ENCODE data around the gene GPR37.

Gene GPR37

DNA sequence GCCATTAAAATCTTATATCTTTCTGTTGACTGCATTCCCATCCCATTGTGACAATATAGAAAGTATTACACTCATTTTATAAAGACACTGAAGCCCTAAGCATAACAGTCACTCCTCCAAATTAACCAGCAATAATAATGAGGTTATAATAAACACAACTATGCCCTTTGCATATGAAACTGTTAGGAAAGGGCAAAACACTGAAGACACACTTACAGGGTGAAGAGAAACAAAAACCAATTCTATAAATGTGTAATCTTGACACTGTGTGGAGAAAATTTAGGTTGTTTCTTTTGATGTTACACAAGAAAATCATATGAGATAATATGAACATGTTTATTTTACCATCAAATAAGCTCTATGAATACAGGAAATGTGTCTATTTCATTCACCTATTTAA, 14.0 kb upstream of the GPR37 start:
- no peak for FAIRE-seq

DNA sequence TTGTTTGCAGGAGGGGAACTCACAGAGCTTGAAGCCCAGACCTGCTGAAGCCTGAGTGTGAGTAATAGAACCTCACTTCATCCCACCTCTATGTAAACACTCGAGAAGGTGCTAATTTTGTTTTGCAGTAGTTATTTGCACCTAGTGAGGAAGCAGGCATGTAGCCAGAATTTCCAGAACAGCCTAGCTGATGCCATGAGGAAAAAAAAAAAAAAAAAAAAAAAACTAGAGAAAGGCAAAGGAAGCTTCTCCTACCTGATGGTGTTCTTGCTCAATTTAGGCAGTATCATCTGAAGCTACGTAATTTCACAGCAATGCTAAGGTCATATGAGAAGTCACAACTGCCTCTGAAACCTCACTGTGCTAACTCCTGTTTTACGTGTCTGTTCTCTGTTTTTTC, 13.6 kb upstream of the GPR37 start:
- FAIRE-seq, result no peak

- no peak for FAIRE-seq
Measured at GRCh38 chr7:124777268-124777667, 11.7 kb upstream of the GPR37 start.

GRCh38 chr7:124776153-124776552, 10.6 kb upstream of the GPR37 start:
- no peak for FAIRE-seq

GRCh38 chr7:124775422-124775821, 9.8 kb upstream of the GPR37 start:
- FAIRE-seq, result no peak

GRCh38 chr7:124773938-124774337, 8.3 kb upstream of the GPR37 start:
- FAIRE-seq, result no peak

GRCh38 chr7:124773339-124773738, 7.7 kb upstream of the GPR37 start:
- FAIRE-seq, result no peak

- no peak for FAIRE-seq
Measured at GRCh38 chr7:124769136-124769535, 3.5 kb upstream of the GPR37 start.

DNA sequence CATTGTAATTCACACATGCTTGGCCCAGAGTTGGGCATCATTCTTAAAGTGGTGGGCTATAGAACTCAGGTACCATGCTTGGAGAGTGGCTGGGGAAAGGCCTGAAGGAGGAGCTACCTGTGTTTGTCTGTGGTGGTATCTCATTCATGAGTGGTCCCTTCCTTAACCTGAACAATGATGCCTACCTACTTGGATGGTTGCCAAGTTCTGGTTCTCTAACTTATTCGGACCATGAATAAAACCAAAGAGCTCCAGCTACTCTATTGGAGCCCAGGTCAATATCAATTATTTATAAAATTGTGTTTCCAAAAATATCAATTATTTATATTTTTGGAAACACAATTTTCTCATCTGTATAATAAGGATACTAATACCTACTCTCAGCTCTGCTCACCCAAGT, 2.9 kb upstream of the GPR37 start:
- FAIRE-seq, result no peak

- no peak for FAIRE-seq
Measured at GRCh38 chr7:124764847-124765400, 668 bp downstream of the GPR37 start.

DNA sequence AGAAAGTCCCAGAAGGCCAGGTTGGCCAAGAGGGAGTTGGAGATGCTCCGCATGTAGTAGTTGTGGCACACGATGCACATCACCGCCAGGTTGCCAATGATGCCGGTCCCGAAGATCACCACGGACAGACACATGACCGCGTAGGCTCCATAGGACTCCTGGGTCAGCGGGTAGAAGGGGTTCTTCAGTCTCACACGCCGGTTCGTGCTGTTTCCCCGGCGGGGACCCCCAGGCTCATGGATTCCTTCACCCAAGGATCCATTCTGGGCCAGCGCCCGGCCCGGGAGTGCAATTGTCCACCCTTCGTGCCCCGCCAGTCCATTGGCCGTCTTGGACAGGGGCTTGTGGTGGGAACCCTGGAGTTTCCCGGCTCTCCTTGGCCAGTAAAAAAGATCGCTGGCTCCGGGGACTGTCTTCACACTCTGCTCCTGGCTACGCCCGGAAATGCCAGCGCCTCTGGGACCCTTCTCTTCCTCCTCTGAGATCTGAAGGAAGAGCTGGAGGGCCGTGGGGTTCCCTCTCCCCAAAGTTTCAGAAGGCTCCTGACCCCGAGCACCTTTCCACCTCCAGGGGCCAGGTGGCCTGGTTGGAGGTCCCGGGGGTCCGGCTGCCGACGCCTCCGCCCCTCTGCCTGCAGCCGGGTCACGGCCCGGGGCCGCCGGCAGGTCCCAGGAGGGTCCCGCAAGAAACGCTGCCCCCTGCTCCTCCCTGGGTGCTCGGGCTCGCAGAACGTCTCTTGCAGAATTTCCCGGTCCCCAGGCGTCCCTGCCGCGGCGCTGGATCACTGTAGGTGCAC, 1.3 kb downstream of the GPR37 start:
- FAIRE-seq, result no peak

- FAIRE-seq, result no peak
Measured at GRCh38 chr7:124762611-124763143, 2.9 kb downstream of the GPR37 start.

DNA sequence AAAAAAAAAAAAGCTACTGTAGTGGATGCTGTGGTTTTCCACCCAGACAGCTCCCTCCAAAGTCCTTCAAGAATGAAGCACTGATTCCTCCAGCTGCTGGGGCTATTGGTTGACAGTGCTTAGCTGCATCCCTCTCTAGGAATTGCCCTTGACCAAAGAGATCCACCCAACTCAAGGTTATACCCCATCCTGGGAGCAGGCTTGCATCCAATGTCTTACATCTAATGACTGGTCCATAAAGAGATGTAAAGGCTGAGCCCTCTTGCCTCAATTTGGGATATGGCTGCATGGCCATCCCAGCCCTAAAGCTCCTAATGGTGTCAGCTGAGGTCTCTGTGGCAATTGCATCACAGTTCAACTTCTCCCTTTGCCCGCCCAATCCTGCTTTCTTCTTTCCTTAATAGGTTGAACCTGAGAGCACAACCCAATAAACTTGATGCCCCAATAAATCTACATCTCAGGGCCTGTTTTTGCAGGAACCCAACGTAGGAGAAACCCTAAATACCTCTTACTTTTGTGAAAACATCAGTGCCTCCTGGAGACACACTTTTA, 4.4 kb downstream of the GPR37 start:
- no peak for FAIRE-seq

- FAIRE-seq, result no peak
Measured at GRCh38 chr7:124758327-124758726, 7.3 kb downstream of the GPR37 start.

- FAIRE-seq, result no peak
Measured at GRCh38 chr7:124754576-124755268, 10.9 kb downstream of the GPR37 start.

GRCh38 chr7:124752310-124752709, 13.3 kb downstream of the GPR37 start:
- no peak for FAIRE-seq

DNA sequence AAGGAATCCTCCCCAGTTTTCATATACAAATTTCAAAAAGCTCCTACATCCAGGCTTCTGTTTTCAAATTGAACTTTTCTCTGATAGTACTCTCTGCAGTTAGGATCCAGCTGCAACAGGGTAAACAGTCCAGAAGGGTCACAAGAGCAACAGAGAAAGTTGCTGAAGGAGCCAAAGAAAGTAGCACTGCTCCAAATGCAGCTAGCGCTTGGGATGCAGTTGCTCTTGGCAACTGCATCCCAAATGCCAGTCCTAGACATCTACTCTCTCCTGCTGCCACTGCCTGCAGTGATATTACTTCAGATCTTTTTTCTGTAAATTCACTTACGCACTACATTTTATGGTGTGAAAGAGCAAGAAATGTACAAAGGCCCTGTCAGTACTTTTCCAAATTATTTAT, 14.6 kb downstream of the GPR37 start:
- FAIRE-seq, result no peak

GRCh38 chr7:124747072-124747471, 18.5 kb downstream of the GPR37 start:
- no peak for FAIRE-seq

DNA sequence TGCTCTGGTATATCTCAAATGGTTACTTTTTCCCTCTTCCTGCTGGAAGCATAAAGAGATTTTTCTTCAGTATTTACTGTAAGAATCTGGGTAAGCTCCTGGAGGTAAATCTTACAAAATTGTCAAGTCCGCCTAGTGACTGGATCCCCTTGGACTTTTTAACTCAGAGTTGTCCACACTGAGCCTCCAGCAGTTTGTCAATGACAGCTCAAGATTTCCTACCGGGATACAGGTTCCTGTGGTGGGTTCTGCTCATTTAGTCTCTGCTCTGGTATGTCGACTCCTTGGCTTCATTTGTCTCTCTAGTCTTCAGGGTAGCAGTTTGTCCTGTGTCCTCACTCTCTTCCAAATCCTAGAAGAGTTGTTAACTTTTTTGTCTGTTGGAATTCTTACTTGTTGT, 27.0 kb downstream of the GPR37 start:
- no peak for FAIRE-seq

DNA sequence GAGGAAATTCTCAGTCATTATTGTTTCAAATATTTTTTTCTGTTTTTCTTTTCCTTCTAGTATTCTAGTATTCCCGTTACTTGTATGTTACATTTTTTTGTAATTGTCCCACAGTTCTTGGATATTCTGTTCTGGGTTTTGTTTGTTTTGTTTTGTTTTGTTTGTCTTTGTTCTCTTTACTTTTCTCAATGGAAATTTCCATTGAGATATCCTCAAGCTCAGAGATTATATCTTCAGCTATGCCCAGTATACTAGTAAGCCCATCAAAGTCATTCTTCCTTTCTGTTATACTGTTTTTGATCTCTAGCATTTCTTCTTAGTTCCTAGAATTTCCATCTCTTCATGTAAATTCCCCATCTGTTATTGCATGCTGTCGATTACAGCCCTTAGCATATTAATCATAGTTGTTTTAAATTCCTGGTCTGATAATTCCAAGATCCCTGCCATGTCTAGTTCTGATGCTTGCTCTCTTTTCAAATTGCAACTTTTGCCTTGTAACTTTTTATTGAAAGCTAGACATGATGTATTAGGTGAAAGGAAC, 27.8 kb downstream of the GPR37 start:
- no peak for FAIRE-seq

DNA sequence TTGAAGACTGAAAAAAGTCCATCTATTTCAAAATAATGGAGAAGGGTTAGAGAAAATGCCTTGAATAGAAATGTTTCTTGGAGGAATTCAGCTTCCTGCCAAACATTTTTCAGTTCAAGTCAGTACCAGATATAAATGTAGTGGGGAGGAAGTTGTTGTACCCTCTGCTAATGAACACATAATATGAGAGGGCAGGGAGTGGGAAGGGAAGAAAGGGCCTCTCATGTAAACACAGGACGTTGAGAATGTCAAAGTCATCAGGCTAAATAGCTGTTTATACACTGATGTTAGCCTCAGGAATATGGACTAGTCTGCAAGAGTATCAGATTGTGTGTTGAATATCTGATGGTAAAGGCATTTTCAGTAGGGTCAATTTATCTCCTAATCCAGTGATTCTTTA, 37.0 kb downstream of the GPR37 start:
- no peak for FAIRE-seq

DNA sequence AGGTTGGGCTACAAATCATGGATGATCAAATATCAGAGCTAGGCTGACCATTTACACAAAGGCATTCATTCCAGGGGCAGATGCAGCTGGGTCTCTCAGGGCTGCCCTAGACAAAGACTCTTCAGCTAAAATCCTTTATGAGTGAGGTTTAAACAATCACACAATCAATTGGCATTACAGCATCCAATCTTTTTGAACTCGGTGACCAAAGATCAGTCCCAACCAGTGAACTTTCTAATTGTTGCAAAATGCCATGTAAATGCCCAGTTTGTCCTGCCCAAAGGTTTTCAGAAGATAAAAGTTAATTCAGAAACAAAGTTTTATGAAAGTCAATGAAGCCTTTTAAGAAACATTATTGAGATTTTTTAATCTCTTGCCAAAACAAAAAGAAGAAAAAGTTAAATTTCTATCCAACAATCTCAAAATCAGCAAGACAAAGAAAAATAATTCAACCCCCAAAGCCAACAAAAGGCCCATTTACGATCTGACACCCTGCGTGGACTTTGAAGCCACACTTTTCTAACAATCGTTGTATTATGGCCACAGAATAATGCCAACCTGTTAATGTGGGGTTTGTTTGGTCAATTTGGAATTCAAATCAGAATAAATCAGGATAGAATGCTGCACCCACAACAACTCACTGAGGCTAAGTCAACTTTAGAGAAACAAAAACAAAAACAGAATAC, 40.9 kb downstream of the GPR37 start:
- FAIRE-seq, result no peak

DNA sequence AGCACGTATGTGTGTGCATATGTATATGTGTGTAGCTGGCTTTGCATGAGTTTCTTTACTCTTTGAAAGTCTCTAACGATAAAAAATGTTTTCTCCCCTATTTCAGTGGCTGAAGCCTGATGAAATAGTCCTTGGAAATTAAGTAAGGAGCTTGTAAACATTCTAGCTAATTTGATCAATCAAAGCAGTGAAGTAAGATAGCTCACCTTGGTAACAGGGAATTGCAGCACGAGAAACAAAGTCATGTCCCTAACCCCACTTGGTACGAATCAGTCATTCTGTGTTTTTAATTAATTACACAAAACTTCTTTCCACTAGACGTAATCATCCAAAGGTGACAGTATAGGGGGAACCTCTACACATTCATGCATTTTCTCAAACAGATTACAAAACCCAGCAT, 41.5 kb downstream of the GPR37 start:
- no peak for FAIRE-seq
